OCI-LY3 (cell line): ENCODE results near the gene PTPRD.

Experiments used
- CTCF ChIP-seq: fragments of 200-600, 300-600 bp; sonication (generic); IDR thresholded peaks from 2 replicates; pipeline ENCODE4 v1.5.1; 2014; ENCODE audit warnings: antibody characterized with exemption, low read length, low read depth
- EZH2phosphoT487 ChIP-seq: fragments of 200-600 bp; shearing (Covaris generic); IDR thresholded peaks from 2 replicates; pipeline ENCODE4 v1.6.1; 2018; ENCODE audit warnings: antibody characterized with exemption, mixed run types, low read depth

GRCh38 chr9:8365466-8366160, 2247.2 kb downstream of the PTPRD start:
- TF ChIP-seq EZH2phosphoT487, result no peak
- TF ChIP-seq CTCF, result no peak
